A673 (cell line): Measurements from ENCODE around the gene GAD2. TPM values are rescaled to one million over a fixed set of nuclear protein-coding genes. Genes with fewer than 3 reads are reported as not detected.

ENCODE experiments used
- BruUV-seq: library from RNA; stranded (reverse); fragments of 400-500 nt; replicated peaks from 2 replicates; lab custom pipeline; 2021; lab: Mats Ljungman, UMichigan
- CTCF ChIA-PET: fragments of 300-600 bp; sonication (Branson Sonifier 250); formaldehyde crosslinking; loops from one replicate; lab custom pipeline; 2022; ENCODE audit warnings: antibody characterized with exemption; lab: Charles Lee
- POLR2A ChIA-PET: fragments of 300-600 bp; sonication (Branson Sonifier 250); formaldehyde crosslinking; loops from one replicate; lab custom pipeline; 2022; ENCODE audit warnings: antibody characterized with exemption; ENCODE audit not compliant: low non-redundant PET; lab: Charles Lee
- DNase-seq: peaks from one replicate; pipeline ENCODE4 v3.0.0-alpha.2; 2015; ENCODE audit warnings: low spot score
- H3K27ac ChIP-seq: fragments of 200-600 bp; sonication (generic); 2 replicates; pipeline ENCODE4 v1.5.1; 2016; ENCODE audit warnings: mixed run types, low read depth, mild to moderate bottlenecking, mixed read lengths, antibody characterized with exemption, low read length; ENCODE audit not compliant: poor library complexity, severe bottlenecking
- H3K27me3 ChIP-seq: fragments of 200-600 bp; sonication (generic); replicated peaks from 2 replicates; pipeline ENCODE4 v1.6.1; 2017; ENCODE audit warnings: mixed run types, low read depth, mild to moderate bottlenecking, mixed read lengths, antibody characterized with exemption, low read length; ENCODE audit not compliant: insufficient read depth, poor library complexity
- H3K36me3 ChIP-seq: fragments of 200-600 bp; sonication (generic); 2 replicates; pipeline ENCODE4 v1.6.1; 2016; ENCODE audit warnings: mixed run types, mild to moderate bottlenecking, mixed read lengths, antibody characterized with exemption, low read length; ENCODE audit not compliant: insufficient read depth, poor library complexity, severe bottlenecking
- H3K4me1 ChIP-seq: fragments of 200-600 bp; sonication (generic); 2 replicates; pipeline ENCODE4 v1.6.1; 2017; ENCODE audit warnings: mixed run types, mild to moderate bottlenecking, mixed read lengths, antibody characterized with exemption, low read length; ENCODE audit not compliant: insufficient read depth, poor library complexity, severe bottlenecking
- H3K4me3 ChIP-seq: fragments of 200-600 bp; sonication (generic); 2 replicates; pipeline ENCODE4 v1.5.1; 2016; ENCODE audit warnings: low read depth, mixed run types, mild to moderate bottlenecking, mixed read lengths, low read length; ENCODE audit not compliant: poor library complexity, severe bottlenecking
- H3K9me3 ChIP-seq: fragments of 200-600 bp; sonication (generic); 2 replicates; pipeline ENCODE4 v1.6.1; 2016; ENCODE audit warnings: mixed run types, low read depth, mild to moderate bottlenecking, mixed read lengths, antibody characterized with exemption, low read length; ENCODE audit not compliant: poor library complexity, severe bottlenecking
- EZH2 ChIP-seq: fragments of 200-600 bp; sonication (generic); IDR thresholded peaks from 2 replicates; pipeline ENCODE4 v1.6.1; 2017; ENCODE audit warnings: borderline replicate concordance, low read depth, mild to moderate bottlenecking, mixed read lengths, antibody characterized with exemption, low read length; ENCODE audit not compliant: poor library complexity, severe bottlenecking
- intact Hi-C: fragments of 100-400 bp; cut with micrococcal nuclease; formaldehyde crosslinking; loops from one replicate; pipeline ENCODE4 v1.10.0; 2022; ENCODE audit not compliant: unreplicated experiment
- total RNA-seq: library from RNA; stranded (reverse); gene quantifications from 2 replicates; pipeline ENCODE4 v1.2.3, GENCODE V29; 2021
- TF ChIP-seq, protein P1 (sequence below): fragments of 300-800, 200-600 bp; sonication (generic); conservative IDR thresholded peaks from 2 replicates; pipeline ENCODE4 v1.5.1; 2017; ENCODE audit warnings: low read depth, mild to moderate bottlenecking, antibody characterized with exemption, low read length, moderate library complexity, mixed read lengths

GAD2 gene
- total RNA-seq, 1 experiment from 2014 or later: 0.28 TPM

GRCh38 chr10:26269754-26270153 is 53.2 kb downstream of the GAD2 start:
- TF ChIP-seq, protein P1, sequence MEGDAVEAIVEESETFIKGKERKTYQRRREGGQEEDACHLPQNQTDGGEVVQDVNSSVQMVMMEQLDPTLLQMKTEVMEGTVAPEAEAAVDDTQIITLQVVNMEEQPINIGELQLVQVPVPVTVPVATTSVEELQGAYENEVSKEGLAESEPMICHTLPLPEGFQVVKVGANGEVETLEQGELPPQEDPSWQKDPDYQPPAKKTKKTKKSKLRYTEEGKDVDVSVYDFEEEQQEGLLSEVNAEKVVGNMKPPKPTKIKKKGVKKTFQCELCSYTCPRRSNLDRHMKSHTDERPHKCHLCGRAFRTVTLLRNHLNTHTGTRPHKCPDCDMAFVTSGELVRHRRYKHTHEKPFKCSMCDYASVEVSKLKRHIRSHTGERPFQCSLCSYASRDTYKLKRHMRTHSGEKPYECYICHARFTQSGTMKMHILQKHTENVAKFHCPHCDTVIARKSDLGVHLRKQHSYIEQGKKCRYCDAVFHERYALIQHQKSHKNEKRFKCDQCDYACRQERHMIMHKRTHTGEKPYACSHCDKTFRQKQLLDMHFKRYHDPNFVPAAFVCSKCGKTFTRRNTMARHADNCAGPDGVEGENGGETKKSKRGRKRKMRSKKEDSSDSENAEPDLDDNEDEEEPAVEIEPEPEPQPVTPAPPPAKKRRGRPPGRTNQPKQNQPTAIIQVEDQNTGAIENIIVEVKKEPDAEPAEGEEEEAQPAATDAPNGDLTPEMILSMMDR: peak; percentile 74
- no peak for TF ChIP-seq EZH2
- DNase-seq: peak; percentile 81
- Histone ChIP-seq H3K4me3 (peak overlapping the region; percentile 29), H3K4me1 (peaks cover 5% of the 10 kb centered on the region), H3K36me3 (no peaks in the 10 kb centered on the region), H3K27ac (no peak overlapping the region), H3K9me3 (no peaks in the 10 kb centered on the region), H3K27me3 (no peaks in the 10 kb centered on the region)
- no TSS peak for BruUV-seq
- POLR2A ChIA-PET: no interaction called here
- intact Hi-C loops: loop anchor here (1.0 to 2.0 kb wide), 3 partner anchors 394 to 543 kb away; no protein-coding TSS in a partner anchor
- CTCF ChIA-PET: interaction anchor here (0.7 to 1.8 kb wide), 4 partner anchors 394 to 546 kb away, joined by 3 to 7 read pairs (median 4); no protein-coding TSS in a partner anchor

DNA sequence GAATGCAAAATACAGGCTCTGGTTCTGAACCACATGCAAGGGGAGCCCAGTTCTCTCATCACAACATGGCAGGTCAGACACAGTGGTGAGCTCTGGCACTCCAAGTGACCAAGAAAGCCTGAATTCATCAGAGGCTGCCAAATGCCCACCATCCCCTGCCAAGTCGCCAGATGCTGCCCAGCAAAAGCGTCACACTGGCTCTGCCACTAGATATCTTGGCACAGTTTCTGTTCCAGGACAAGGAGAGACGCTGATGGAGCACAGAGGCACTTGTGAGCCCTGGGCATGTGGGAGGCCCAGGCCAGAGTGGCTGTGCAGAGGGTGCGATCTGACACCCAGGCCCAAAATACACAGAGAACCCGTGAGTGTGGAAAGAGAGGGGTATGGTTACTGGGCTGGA is 57.8 kb downstream of the GAD2 start:
- Histone ChIP-seq H3K4me1 (peaks cover 3% of the 10 kb centered on the region), H3K27ac (no peak overlapping the region), H3K4me3 (no peak overlapping the region), H3K27me3 (no peaks in the 10 kb centered on the region), H3K9me3 (no peaks in the 10 kb centered on the region), H3K36me3 (no peaks in the 10 kb centered on the region)
- POLR2A ChIA-PET: no interaction called here
- BruUV-seq: no TSS peak
- TF ChIP-seq, protein P1: no peak
- TF ChIP-seq EZH2: no peak
- intact Hi-C loops: no loop called here
- DNase-seq: no peak
- CTCF ChIA-PET: no interaction called here

- ChIA-PET POLR2A (no interaction called here), CTCF (no interaction called here)
- no TSS peak for BruUV-seq
- Histone ChIP-seq H3K27ac (no peak overlapping the region), H3K36me3 (no peaks in the 10 kb centered on the region), H3K4me1 (no peaks in the 10 kb centered on the region), H3K9me3 (no peaks in the 10 kb centered on the region), H3K27me3 (no peaks in the 10 kb centered on the region), H3K4me3 (no peak overlapping the region)
- no peak for DNase-seq
- intact Hi-C loops: no loop called here
- no peak for TF ChIP-seq EZH2
- TF ChIP-seq, protein P1: no peak
Measured at GRCh38 chr10:26278295-26278694, 61.7 kb downstream of the GAD2 start.
